Measurements from ENCODE around the gene KRTAP10-12. TPM values are rescaled to one million over a fixed set of nuclear protein-coding genes. Genes with fewer than 3 reads are reported as not detected.

The KRTAP10-12 gene
- total and polyA plus RNA-seq, 2 of the 13 experiments (the other 11 are each of a cell fraction or from before 2014, with no cell fraction given), result not detected

DNA sequence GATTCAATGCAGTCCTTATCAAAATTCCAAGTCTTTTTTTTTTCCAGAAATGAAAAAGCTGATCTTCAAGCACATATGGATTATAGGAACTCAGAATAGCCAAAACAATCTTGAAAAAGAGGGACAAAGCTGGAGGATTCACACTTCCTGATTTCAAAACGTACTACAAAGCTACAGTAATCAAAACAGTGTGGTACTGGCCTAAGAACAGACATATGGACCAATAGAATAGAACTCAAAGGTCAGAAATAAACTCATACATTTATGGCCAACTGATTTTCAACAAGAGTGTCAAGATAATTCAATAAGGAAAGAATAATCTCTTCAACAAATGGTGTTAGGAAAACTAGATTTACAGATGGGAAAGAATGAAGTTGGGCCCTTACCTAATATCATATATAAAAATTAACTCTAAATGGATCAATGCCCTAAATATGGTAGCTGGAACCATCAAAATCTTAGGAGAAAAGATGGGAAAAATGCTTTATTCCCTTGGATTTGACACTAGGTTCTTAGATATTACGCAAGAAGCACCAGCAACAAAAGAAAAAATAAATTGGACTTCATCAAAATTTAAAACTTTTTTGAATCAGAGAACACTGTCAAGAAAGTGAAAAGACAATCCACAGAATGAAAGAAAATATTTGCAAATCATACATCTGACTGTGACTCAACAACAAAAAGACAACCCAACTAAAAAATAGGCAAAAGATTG, 4.0 kb upstream of the KRTAP10-12 start:
- DNase-seq (ENCODE audit: low spot score), result no peak
- POLR2A ChIA-PET, result no interaction called here
- TF ChIP-seq, protein P1, sequence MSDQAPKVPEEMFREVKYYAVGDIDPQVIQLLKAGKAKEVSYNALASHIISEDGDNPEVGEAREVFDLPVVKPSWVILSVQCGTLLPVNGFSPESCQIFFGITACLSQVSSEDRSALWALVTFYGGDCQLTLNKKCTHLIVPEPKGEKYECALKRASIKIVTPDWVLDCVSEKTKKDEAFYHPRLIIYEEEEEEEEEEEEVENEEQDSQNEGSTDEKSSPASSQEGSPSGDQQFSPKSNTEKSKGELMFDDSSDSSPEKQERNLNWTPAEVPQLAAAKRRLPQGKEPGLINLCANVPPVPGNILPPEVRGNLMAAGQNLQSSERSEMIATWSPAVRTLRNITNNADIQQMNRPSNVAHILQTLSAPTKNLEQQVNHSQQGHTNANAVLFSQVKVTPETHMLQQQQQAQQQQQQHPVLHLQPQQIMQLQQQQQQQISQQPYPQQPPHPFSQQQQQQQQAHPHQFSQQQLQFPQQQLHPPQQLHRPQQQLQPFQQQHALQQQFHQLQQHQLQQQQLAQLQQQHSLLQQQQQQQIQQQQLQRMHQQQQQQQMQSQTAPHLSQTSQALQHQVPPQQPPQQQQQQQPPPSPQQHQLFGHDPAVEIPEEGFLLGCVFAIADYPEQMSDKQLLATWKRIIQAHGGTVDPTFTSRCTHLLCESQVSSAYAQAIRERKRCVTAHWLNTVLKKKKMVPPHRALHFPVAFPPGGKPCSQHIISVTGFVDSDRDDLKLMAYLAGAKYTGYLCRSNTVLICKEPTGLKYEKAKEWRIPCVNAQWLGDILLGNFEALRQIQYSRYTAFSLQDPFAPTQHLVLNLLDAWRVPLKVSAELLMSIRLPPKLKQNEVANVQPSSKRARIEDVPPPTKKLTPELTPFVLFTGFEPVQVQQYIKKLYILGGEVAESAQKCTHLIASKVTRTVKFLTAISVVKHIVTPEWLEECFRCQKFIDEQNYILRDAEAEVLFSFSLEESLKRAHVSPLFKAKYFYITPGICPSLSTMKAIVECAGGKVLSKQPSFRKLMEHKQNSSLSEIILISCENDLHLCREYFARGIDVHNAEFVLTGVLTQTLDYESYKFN (CRISPR knock-in tag; conservative IDR thresholded peaks at IDR 0.05), result no peak
- TF ChIP-seq ZNF34 (CRISPR knock-in tag; IDR thresholded peaks at IDR 0.05; ENCODE audit: borderline replicate concordance) (no peak), NCOA1 (CRISPR knock-in tag; IDR thresholded peaks at IDR 0.05) (no peak), CHD4 (IDR thresholded peaks at IDR 0.05; ENCODE audit: borderline replicate concordance, low read length) (0 out of 2 replicates have a peak, but pooled peaks have one; percentile 36), CEBPB (IDR thresholded peaks at IDR 0.05; ENCODE audit: borderline replicate concordance, low read depth, low read length) (peak; percentile 70), GPN1 (CRISPR knock-in tag; IDR thresholded peaks at IDR 0.05; ENCODE audit: borderline replicate concordance) (no peak)
- peaks cover 16% of the 10 kb centered on the region for H3K9me3 ChIP-seq (ENCODE audit: low read length)
- no peak overlapping the region for H3K27ac ChIP-seq (ENCODE audit: extremely low read length, insufficient read depth, low read length)
- H3K4me3 ChIP-seq (replicated peaks in 1 of 3; ENCODE audit: insufficient read depth in 1 of 3, low read depth in 2 of 3, low read length in 3 of 3), result no peak overlapping the region
- CTCF ChIA-PET (ENCODE audit: low intra/inter-chr PET ratio, low total read pairs), result no interaction called here
- no peaks in the 10 kb centered on the region for H3K79me2 ChIP-seq (ENCODE audit: insufficient read depth, low read length)
- WGBS (ENCODE audit: low lambda C conversion rate), result 49% methylated on average over 2 of the region's 2 CpGs
- in situ Hi-C loops (cut with HindIII; ENCODE audit: extremely low pct_ligation_motif_present, low pct_unique_long_range_greater_than_20kb), result no loop called here
- H3K4me2 ChIP-seq (ENCODE audit: low read depth, low read length), result no peak overlapping the region
- H3K27me3 ChIP-seq (ENCODE audit: control insufficient read depth in 1 of 2, insufficient read depth in 2 of 2, low read length in 2 of 2), result peaks cover 0 to 3% of the 10 kb centered on the region in 2 experiments; a peak in 1 of 5 replicates
- no peaks in the 10 kb centered on the region for H3K36me3 ChIP-seq (replicated peaks in 1 of 2; ENCODE audit: control insufficient read depth in 1 of 2, insufficient read depth in 2 of 2, low read length in 2 of 2)
- H4K20me1 ChIP-seq (ENCODE audit: insufficient read depth, low read length), result no peaks in the 10 kb centered on the region
- no peak overlapping the region for H3K9ac ChIP-seq (ENCODE audit: insufficient read depth, low read depth, low read length)
- H2AFZ ChIP-seq (ENCODE audit: low read length), result no peak overlapping the region
- no peak for ATAC-seq
- intact Hi-C loops (cut with micrococcal nuclease; ENCODE audit: unreplicated experiment), result loop anchor here (10.0 kb wide), 1 partner anchor 58 kb away; the partner anchor contains the start of gene KRTAP10-10
- FAIRE-seq, result no peak
- H3K4me1 ChIP-seq (ENCODE audit: insufficient read depth, low read length), result peaks cover 30% of the 10 kb centered on the region
- no TSS peak for BruUV-seq (replicated peaks)
